Right hindlimb (tissue), 1 donor: ENCODE results near the gene SLC15A3.
"Not testable (repeated sequence)": the region's sequence is repeated elsewhere in the genome, so short reads cannot be mapped to it uniquely, and the experiment has no call there.

ENCODE experiments used
- DNase-seq: peaks from one replicate; pipeline ENCODE4 v3.0.0-alpha.2; 2018

SLC15A3 gene

DNA sequence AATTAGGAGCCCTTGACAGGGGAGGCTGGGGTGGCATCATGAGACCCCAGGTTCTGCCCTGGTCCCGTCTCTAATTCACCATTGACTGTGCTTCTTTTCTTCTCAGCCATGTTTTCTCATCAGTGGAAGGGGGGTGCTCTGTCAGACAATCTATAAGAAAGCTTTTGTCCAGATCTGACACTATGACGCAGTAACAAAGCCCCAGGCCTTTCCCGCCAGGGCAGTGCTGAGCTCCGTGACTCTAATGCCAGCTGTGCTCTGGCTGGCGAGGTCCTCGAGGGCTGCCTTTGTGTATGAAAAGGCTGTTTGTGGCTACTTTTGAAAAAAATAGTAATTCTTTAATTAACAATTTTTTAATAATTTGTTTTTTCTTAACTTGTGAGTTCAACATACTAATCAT, 22.8 kb upstream of the SLC15A3 start:
- no peak for DNase-seq

- DNase-seq, result not testable (repeated sequence)
Observed at GRCh38 chr11:60974316-60974715, 22.3 kb upstream of the SLC15A3 start.

DNA sequence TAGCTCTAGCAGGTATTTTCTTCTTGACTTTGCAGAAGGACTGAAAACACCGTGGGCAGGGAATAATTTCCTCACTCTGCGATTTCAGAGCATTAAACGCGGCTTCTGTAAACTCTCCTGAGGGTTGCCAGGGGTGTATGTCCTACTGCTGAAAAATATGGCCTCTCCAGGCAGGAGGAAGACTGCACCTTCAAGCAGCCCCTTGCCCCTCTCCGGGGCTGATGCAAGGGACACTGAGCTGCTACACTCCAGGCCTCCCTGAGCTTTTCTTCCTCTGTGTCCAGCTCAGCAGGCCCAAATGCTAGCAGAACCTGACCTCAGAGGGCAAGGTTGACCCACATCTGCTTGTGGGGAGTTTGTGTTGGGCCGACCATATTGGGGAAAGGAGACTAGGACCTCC, 21.7 kb upstream of the SLC15A3 start:
- no peak for DNase-seq

- DNase-seq, result no peak
Observed at GRCh38 chr11:60972182-60973030, 20.4 kb upstream of the SLC15A3 start.

DNA sequence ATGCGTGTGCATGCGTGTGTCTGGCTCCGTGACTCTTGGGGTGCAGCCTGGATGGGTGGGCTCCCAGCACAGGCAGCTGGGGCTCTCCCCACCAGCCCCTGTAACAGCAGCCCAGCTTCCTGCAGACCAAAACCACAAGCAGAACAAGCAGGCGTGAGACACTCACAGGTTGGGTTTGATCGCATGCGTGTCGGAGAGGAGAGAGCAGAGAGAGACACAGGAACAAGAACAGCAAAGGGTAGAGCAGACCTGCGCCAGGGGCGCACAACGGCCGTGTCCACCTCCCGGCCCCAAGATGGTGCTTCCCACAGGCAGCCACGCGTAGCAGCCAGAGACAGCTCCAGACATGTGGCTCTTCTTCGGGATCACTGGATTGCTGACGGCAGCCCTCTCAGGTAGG, 19.5 kb upstream of the SLC15A3 start, which contains the start of gene CD6:
Gene CD6 (plus strand): TSS at position 161 of the 400 bp plus-strand sequence. CDS start 186 bp downstream, at position 347.
- DNase-seq, result no peak

GRCh38 chr11:60970890-60971289, 18.9 kb upstream of the SLC15A3 start:
- no peak for DNase-seq

- no peak for DNase-seq
Observed at GRCh38 chr11:60970369-60970774, 18.4 kb upstream of the SLC15A3 start.

DNA sequence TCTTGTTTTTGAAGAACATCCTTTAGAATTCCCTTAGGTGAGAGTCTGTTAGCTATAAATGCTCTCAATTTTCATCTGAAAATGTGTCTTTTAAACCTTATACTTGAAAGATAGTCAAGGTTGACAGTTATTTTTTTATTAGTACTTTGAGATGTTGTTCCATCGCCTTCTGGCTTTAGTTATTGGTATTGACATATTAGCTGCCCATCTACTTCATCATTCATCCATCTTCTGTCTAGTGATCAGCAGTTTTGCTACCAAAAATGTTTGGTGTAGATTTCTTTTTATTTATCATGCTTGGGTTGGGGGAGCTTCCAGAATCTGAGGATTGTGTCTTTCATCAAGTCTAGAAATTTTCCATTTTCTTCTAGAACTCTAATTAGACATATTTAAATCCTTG, 16.2 kb upstream of the SLC15A3 start:
- DNase-seq, result no peak

DNA sequence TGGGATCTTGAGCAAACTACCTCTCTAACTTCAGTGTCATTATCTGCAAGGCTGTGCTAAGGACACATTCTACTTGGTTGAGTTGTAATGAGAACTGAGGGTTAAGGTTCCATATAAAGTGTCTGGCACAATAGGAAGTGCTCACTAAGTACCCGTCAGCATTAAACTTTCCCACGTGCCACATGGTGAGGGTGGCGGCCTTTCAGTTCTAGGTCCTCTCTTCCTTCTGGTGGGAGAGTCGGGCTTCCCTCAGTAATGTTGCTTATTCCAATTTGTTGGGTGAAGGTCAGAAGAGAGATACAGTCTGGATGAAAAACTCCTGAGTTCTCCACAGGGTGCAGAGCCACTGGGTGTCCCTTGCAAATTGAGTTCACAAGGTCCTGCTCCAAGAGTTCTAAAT, 14.9 kb upstream of the SLC15A3 start:
- no peak for DNase-seq

DNA sequence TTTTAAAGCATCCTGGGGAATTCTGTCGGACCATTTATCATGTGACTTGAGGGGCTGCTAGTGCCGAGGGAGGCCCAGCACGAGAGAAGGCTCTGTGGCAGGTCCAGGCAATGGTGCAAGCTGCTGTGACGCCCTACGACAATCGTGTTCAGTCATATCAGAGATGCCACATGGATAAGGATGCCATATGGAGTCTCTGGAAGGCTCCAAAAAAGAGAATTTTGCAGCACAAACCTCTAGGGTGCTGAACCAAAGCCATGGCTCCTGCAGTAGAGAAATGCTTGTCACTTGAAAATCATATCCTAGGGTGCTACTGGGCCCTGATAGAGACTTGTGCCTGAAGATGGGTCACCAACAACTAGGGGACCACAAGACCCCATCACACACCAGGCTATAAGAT, 12.8 kb upstream of the SLC15A3 start:
- no peak for DNase-seq

DNA sequence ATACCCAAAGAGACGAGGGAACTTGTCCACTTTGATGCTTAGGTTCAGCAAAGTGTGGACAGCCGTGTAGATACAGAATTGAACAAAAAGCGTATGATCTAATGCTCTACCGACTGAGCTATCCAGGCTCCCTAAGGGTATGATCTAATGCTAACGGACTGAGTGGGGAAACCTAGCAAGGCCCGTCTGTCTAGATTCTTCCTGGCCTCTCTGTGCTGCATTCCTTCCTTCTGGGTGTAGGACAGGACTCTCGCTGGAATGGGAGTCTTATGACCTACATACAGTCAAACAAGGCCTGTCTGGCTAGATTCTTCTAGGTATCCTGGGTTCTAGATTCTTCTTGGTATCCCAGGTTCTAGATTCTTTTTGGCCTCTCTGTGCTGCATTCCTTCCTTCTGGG, 8.4 kb upstream of the SLC15A3 start:
- no peak for DNase-seq

GRCh38 chr11:60959431-60959830, 7.5 kb upstream of the SLC15A3 start:
- DNase-seq, result no peak

DNA sequence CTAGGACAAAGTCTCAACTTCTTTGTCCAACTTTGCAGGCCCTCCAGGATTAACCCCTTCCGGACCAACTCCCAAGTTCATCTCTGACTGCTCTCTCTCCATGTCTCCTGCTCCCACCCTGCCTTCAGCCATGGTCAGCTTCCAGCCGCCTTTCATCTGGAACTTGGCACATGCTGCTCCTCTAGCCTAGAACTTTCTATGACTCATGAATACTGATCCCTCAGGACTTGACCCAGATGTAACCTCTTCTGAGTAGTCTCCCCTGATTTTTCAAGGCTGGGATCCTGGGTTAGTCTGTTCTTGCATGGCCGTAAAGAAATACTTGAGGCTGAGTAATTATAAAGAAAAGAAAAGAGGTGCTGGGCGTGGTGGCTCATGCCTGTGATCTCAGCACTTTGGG, 5.2 kb upstream of the SLC15A3 start:
- no peak for DNase-seq

DNA sequence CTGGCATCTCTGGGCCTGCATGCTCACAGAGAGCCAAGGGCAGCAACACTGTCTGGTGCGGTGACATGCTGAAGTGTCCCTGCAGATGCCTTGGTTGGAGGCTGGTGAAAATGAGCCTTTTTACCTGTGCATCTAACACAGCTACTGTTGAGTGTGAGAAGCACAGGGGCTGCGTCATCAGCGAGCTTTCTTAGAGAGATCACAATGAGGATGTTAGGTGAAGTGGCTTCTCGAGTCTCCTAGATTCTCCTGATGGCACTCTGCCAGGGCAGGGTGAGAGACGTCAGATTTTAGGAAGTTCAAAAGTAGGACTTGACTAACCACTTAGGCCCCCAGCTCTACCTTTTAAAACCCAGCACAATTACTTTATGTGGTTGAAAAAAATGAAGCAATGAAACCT, 3.6 kb upstream of the SLC15A3 start:
- no peak for DNase-seq

DNA sequence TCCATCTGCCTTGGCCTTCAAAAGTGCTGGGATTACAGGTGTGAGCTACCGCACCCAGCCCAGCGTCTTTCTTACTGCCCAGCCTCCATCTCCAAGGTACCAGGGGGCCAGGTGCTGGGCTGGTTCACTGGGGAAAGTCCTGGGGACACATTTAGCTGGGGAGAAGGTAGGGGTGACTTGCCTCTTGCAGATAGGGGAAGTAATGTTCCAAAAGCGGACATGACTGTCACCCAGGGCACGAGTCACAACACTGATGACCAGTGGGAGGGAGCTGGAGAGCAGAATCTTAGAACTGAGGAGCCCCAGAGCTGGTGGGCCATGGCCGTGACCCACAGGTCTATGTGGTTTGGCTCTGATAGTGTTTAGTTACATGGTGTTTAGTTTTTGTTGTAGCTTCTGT, 2.4 kb upstream of the SLC15A3 start:
- no peak for DNase-seq

DNA sequence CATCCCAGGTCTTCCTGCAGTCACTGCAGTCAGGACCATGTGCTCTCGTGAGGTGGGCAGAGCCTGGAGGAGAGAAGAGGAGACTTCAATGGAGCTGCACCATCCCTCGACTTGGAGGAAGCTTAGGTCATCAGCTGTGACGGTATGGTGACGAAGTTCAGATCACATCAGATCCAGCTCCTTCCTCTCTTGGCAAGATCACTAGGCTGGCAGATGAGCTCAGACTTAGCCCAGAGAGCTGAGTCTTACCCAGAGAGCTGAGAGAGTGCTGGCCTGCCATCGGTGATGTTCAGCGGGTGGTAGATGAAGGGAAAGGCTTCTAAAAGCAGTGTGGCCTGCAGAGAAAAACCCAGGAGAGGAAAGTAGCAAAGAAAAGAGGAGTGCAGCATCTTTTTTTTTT, 1.8 kb upstream of the SLC15A3 start:
- DNase-seq, result no peak

- no peak for DNase-seq
Observed at GRCh38 chr11:60952742-60953170, 780 bp upstream of the SLC15A3 start.

DNA sequence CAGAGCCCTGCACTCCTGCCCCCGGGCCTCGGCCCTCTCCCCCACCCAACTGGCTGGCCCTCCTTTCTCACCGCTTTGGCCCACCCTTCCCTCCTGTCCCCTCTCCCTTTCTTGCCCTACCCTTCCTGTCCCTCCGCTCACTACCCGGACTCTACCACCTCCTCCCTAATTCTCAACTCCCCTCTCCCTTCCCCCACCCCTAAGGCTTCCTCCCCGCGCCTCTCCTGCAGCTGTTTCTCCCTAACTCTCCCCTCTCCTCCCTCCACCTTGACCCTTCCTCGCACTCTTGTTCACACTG, 421 bp downstream of the SLC15A3 start:
- no peak for DNase-seq

DNA sequence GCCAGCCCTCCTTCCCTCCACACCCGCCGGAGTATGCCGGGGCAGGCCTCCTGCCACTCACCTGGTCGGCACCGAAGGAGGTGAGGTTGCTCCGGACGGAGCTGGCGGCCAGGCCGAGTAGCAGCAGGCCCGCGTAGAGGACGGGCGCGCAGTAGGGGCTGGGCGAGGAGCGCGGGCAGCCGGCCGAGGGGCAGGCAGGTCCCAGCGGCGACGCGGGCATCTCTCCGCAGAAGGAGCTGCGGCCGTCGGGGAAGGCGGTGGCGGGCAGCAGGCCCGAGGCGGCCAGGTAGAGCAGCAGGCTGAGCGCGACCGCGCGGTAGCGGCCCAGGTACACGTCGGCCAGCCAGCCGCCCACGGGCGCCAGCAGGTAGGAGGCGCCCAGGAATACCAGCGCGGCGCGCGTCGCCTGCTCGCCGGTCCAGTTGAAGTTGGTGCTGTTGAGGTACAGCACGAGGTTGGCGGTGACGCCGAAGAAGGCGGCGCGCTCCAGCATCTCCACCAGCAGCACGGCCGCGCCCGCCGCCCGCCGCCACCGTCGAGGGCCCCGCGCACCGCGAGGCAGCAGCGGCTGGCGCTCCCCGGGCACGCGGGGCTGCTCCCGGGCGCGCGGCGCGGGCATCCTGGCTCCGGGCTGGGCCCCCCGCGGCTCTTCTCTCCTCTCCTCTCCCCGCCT, 907 bp downstream of the SLC15A3 start:
- DNase-seq, result no peak

DNA sequence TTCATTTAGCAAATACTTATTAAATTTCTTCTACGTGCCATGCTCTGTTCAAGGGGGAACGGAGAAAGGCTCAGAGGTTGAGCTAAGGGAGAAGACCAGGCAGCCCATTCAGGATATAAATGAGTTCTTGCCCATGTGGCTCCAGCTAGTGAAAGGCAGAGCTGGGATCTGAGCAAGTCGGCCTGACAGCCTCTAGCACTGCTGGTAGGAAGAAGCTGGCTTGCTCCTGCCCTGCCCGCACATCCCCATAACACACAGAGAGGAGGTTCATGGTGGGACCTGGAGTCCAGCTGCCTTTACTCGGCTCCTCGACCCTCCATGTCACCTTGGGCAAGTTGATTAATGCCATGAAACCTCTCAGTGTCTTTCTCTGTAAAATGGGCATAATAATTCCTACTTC, 2.0 kb downstream of the SLC15A3 start:
- no peak for DNase-seq

- DNase-seq, result no peak
Observed at GRCh38 chr11:60948250-60948649, 3.7 kb downstream of the SLC15A3 start.

DNA sequence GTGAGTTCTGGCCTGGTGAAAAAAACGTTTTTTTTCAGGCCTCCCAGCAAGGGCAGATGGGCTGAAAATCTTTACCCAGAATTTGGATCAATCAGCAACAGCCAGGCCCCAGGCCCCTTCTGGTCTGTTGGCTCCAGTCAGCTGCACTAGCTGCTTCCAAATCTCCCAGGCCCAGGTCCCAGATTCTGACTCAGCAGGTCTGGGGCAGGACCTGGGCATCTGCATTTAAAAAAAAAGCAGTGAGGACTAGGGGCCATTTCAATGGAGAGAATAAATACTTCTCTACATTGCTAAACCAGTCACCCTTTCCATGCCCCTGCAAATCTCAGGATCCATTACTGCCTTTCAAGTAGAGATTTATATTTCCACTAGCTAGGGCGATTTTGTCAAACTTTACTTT, 4.3 kb downstream of the SLC15A3 start:
- no peak for DNase-seq

- DNase-seq, result no peak
Observed at GRCh38 chr11:60946601-60947264, 5.2 kb downstream of the SLC15A3 start.

DNA sequence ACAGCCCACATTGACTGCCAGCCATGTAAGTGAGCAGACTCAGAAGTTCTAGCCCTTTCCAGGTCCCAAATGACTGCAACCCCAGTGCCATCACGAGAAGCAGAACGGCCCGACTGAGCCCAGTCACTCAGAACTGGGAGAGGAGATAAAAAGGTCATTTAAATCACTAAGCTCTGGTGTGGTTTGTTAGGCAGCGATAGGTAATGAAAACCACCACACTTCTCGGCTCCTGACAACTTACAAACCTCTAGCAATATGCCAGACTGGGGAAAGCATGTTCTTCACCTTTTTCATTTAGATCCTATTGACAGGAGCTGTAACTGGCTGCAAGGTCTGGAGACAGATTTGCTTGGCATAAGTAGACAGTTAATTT, 6.7 kb downstream of the SLC15A3 start:
- DNase-seq, result no peak
